ENCODE results near the gene CBX8. TPM values are rescaled to one million over a fixed set of nuclear protein-coding genes. Genes with fewer than 3 reads are reported as not detected.

The CBX8 gene
- total and polyA plus RNA-seq, 7 experiments from 2014 or later, result 0.96 to 11.9 (median 2.7) TPM

DNA sequence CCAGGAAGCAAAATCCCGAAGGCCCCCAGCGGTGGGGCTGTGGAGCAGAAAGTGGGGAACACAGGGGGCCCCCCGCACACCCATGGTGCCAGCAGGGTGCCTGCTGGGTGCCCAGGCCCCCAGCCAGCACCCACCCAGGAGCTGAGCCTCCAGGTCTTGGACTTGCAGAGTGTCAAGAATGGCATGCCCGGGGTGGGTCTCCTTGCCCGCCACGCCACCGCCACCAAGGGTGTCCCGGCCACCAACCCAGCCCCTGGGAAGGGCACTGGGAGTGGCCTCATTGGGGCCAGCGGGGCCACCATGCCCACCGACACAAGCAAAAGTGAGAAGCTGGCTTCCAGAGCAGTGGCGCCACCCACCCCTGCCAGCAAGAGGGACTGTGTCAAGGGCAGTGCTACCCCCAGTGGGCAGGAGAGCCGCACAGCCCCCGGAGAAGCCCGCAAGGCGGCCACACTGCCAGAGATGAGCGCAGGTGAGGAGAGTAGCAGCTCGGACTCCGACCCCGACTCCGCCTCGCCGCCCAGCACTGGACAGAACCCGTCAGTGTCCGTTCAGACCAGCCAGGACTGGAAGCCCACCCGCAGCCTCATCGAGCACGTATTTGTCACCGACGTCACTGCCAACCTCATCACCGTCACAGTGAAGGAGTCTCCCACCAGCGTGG, 12.4 kb downstream of the CBX8 start:
- Histone ChIP-seq H3K27me3 (ENCODE audit: control insufficient read depth in 2 of 2, insufficient read depth in 2 of 2, low read length in 2 of 2) (peaks cover 3 to 9% of the 10 kb centered on the region in 2 donors), H3K4me3 (ENCODE audit: low read length) (no peak overlapping the region), H3K36me3 (ENCODE audit: control insufficient read depth in 2 of 3, insufficient read depth in 3 of 3, low read length in 3 of 3) (no peaks in the 10 kb centered on the region), H3K4me1 (ENCODE audit: control insufficient read depth in 2 of 2, insufficient read depth in 2 of 2, low read length in 2 of 2) (no peaks in the 10 kb centered on the region), H3K27ac (ENCODE audit: low read depth, low read length) (no peak overlapping the region), H3K9me3 (ENCODE audit: control insufficient read depth in 2 of 3, low read length in 3 of 3) (no peaks in the 10 kb centered on the region)
- H3K4me3 Mint-ChIP-seq, result no peak overlapping the region
- H3K27me3 Mint-ChIP-seq, result peaks cover 48 to 88% (median 74%) of the 10 kb centered on the region in 5 donors
- ChIA-PET POLR2A (no interaction called here), CTCF (no interaction called here)
- H3K9me3 Mint-ChIP-seq, result no peaks in the 10 kb centered on the region
- ATAC-seq, result no peak
- no peak for DNase-seq
- intact Hi-C loops (cut with micrococcal nuclease), result loop anchor here in 1 of 2 donors (5.0 kb wide), 2 partner anchors 133 to 188 kb away; no protein-coding TSS in a partner anchor
- no peaks in the 10 kb centered on the region for H3K36me3 Mint-ChIP-seq
- no peak overlapping the region for H3K27ac Mint-ChIP-seq
- H3K4me1 Mint-ChIP-seq, result peaks cover 0 to 17% (median 8%) of the 10 kb centered on the region in 7 donors

DNA sequence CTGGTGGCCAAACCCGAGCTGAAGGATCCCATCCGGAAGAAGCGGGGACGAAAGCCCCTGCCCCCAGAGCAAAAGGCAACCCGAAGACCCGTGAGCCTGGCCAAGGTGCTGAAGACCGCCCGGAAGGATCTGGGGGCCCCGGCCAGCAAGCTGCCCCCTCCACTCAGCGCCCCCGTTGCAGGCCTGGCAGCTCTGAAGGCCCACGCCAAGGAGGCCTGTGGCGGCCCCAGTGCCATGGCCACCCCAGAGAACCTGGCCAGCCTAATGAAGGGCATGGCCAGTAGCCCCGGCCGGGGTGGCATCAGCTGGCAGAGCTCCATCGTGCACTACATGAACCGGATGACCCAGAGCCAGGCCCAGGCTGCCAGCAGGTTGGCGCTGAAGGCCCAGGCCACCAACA, 13.0 kb downstream of the CBX8 start:
- peaks cover 2 to 21% (median 9%) of the 10 kb centered on the region in 7 donors for H3K4me1 Mint-ChIP-seq
- POLR2A ChIA-PET, result no interaction called here
- no peaks in the 10 kb centered on the region for H3K36me3 Mint-ChIP-seq
- Histone ChIP-seq H3K9me3 (ENCODE audit: control insufficient read depth in 2 of 3, low read length in 3 of 3) (no peaks in the 10 kb centered on the region), H3K4me3 (ENCODE audit: low read length) (no peak overlapping the region), H3K36me3 (ENCODE audit: control insufficient read depth in 2 of 3, insufficient read depth in 3 of 3, low read length in 3 of 3) (no peaks in the 10 kb centered on the region), H3K27me3 (ENCODE audit: control insufficient read depth in 2 of 2, insufficient read depth in 2 of 2, low read length in 2 of 2) (peaks cover 6 to 8% of the 10 kb centered on the region in 2 donors), H3K4me1 (ENCODE audit: control insufficient read depth in 2 of 2, insufficient read depth in 2 of 2, low read length in 2 of 2) (peaks cover 0 to 1% of the 10 kb centered on the region in 2 donors), H3K27ac (ENCODE audit: low read depth, low read length) (no peak overlapping the region)
- H3K27ac Mint-ChIP-seq, result no peak overlapping the region
- H3K9me3 Mint-ChIP-seq, result no peaks in the 10 kb centered on the region
- no peak for DNase-seq
- no peak for ATAC-seq
- intact Hi-C loops (cut with micrococcal nuclease), result no loop called here
- CTCF ChIA-PET, result interaction anchor here (0.6 kb wide), 1 partner anchor 40 kb away, joined by 3 read pairs; no protein-coding TSS in a partner anchor
- H3K27me3 Mint-ChIP-seq, result peaks cover 48 to 88% (median 74%) of the 10 kb centered on the region in 5 donors
- H3K4me3 Mint-ChIP-seq, result no peak overlapping the region

DNA sequence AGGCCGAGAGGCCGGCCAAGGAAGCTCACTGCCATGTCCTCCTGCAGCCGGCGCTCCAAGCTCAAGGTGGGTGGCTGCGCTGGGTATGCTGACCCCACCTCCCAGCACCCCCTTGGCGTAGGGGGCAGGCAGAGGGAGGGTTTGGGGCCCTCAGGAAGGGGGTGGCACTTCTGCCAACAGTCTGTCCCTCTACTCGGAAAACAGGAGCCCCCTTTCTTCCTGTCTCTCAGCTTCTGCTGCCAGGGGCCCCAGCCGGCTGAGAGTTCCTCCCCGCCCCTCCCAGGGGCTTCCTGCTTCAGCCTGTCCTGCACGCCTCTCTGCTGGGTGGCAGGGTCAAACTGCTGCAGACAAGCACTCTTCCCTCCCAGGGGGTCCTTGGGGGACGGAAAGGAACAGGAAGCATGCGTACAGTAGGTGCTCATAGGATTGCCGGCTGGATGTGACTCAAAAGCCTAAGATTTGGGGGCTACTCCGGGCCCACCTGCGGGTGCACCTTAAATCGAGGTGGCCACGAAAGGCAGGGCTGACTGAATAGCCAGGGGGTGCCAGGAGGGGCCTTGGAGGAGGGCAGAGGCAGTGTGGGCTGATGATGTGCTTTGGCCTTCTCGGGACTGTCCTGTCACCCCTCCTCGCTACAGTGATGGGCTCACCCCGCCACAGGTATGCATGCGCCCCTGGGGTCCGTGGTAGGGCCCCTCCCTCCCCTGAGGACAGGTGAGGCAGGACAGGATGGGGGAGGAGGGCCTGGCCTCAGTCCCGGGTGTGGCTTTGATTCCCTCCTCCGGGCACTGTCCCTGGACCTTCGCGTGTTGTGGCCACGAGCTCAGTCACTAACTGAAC, 14.9 kb downstream of the CBX8 start:
- POLR2A ChIA-PET, result interaction anchor here (0.6 to 1.4 kb wide), 2 partner anchors 23 to 30 kb away, joined by 3 to 4 read pairs; no protein-coding TSS in a partner anchor
- CTCF ChIA-PET, result interaction anchor here (0.7 to 1.2 kb wide), 4 partner anchors 7 to 421 kb away, joined by 3 read pairs; no protein-coding TSS in a partner anchor
- intact Hi-C loops (cut with micrococcal nuclease), result no loop called here
- H3K36me3 ChIP-seq (ENCODE audit: control insufficient read depth in 2 of 3, insufficient read depth in 3 of 3, low read length in 3 of 3), result no peaks in the 10 kb centered on the region
- peak overlapping the region in 2 of 10 donors; percentile 19 to 22 for H3K4me3 Mint-ChIP-seq
- peaks cover 4 to 19% of the 10 kb centered on the region in 2 donors for H3K27me3 ChIP-seq (ENCODE audit: control insufficient read depth in 2 of 2, insufficient read depth in 2 of 2, low read length in 2 of 2)
- DNase-seq (no peak), ATAC-seq (no peak)
- no peaks in the 10 kb centered on the region for H3K36me3 Mint-ChIP-seq
- H3K27ac Mint-ChIP-seq, result no peak overlapping the region
- H3K4me1 ChIP-seq (ENCODE audit: control insufficient read depth in 2 of 2, insufficient read depth in 2 of 2, low read length in 2 of 2), result peaks cover 7 to 9% of the 10 kb centered on the region in 2 donors
- H3K4me1 Mint-ChIP-seq, result peaks cover 6 to 32% (median 17%) of the 10 kb centered on the region in 7 donors
- no peaks in the 10 kb centered on the region for H3K9me3 ChIP-seq (ENCODE audit: control insufficient read depth in 2 of 3, low read length in 3 of 3)
- peaks cover 38 to 74% (median 61%) of the 10 kb centered on the region in 5 donors for H3K27me3 Mint-ChIP-seq
- peaks cover 0 to 1% (median 0%) of the 10 kb centered on the region in 11 donors for H3K9me3 Mint-ChIP-seq
- no peak overlapping the region for H3K27ac ChIP-seq (ENCODE audit: low read depth, low read length)
- no peak overlapping the region for H3K4me3 ChIP-seq (ENCODE audit: low read length)

DNA sequence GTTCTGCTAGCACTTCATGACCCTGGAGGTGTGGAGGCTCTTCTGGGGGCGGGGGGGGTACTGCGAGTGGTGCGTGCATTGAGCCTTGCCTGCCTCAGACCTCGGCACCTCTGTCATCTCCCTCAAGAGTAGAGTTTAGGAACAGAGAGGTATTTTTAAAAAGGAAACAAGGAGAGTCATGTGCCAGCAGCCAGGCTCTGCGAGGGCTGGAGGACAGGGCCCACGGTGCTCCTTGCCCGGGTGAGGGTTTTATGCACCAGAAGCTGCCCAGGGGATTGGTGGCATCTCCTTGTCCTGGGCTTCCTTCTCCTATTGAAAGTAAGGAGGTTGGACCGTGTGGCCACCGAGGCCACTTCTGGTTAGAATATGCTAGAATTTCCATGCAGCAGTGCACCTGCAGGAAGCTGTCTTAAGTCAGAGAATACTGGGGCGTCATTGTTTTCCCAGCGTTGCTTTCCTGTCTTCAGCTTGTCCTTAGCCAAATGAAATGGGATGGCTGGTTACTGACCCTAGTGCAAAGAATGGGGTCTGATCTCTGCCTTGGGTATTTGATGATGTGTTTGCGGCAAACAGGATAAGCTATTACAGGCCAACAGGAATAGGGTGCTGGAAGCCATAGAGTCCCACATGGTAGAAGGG, 15.7 kb downstream of the CBX8 start:
- ChIA-PET CTCF (interaction anchor here (0.7 to 0.9 kb wide), 2 partner anchors 8 to 420 kb away, joined by 3 read pairs; no protein-coding TSS in a partner anchor), POLR2A (interaction anchor here (1.4 kb wide), 1 partner anchor 31 kb away, joined by 4 read pairs; no protein-coding TSS in a partner anchor)
- Mint-ChIP-seq H3K4me1 (peaks cover 10 to 37% (median 24%) of the 10 kb centered on the region in 7 donors), H3K27ac (peak overlapping the region in 1 of 9 donors; percentile 17), H3K27me3 (peaks cover 41 to 74% (median 61%) of the 10 kb centered on the region in 5 donors), H3K4me3 (peak overlapping the region in 1 of 10 donors; percentile 22), H3K36me3 (no peaks in the 10 kb centered on the region), H3K9me3 (peaks cover 0 to 1% (median 0%) of the 10 kb centered on the region in 11 donors)
- Histone ChIP-seq H3K9me3 (ENCODE audit: control insufficient read depth in 2 of 3, low read length in 3 of 3) (no peaks in the 10 kb centered on the region), H3K4me3 (ENCODE audit: low read length) (no peak overlapping the region), H3K4me1 (ENCODE audit: control insufficient read depth in 2 of 2, insufficient read depth in 2 of 2, low read length in 2 of 2) (peaks cover 7 to 10% of the 10 kb centered on the region in 2 donors), H3K27me3 (ENCODE audit: control insufficient read depth in 2 of 2, insufficient read depth in 2 of 2, low read length in 2 of 2) (peaks cover 11 to 23% of the 10 kb centered on the region in 2 donors), H3K27ac (ENCODE audit: low read depth, low read length) (no peak overlapping the region), H3K36me3 (ENCODE audit: control insufficient read depth in 2 of 3, insufficient read depth in 3 of 3, low read length in 3 of 3) (no peaks in the 10 kb centered on the region)
- ATAC-seq (no peak), DNase-seq (no peak)
- intact Hi-C loops (cut with micrococcal nuclease), result no loop called here

DNA sequence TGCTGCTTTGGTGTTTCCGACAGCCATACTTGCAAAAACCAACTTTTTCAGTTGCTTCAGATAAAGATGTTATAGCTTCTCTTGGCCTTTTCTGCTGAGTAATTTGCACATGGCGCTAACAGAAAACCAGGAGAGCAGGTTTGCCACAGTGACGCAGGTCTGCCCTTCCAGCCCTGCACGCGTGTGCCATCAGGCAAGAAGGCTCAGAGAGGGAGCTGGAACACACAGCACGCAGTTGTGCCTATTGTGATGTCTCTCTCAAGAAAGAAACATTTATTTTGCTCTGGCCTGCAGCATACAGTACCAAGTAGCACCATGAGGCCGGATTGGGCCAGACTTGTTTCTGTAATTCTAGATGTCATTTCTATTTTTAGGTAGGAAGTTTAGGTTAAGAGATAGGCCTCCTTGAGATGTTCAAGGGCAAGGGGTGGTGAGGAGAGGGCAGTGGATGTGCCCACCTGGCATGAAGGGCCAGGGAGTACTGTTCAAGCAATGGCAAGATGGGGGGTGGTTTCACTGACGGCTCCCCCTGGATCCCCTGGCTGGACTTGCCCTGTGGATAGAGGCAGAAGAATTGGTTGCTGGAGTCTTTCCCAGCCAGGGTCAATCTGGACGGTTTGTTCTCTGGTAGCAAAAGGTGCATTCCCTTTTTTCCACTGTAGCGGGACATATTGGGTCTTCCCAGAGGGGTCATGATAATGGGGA, 17.1 kb downstream of the CBX8 start:
- H3K4me1 ChIP-seq (ENCODE audit: control insufficient read depth in 2 of 2, insufficient read depth in 2 of 2, low read length in 2 of 2), result peaks cover 7 to 10% of the 10 kb centered on the region in 2 donors
- peaks cover 11 to 23% of the 10 kb centered on the region in 2 donors for H3K27me3 ChIP-seq (ENCODE audit: control insufficient read depth in 2 of 2, insufficient read depth in 2 of 2, low read length in 2 of 2)
- Mint-ChIP-seq H3K27me3 (peaks cover 54 to 78% (median 64%) of the 10 kb centered on the region in 5 donors), H3K27ac (peak overlapping the region in 2 of 9 donors; percentile 46 to 68), H3K9me3 (peaks cover 0 to 1% (median 0%) of the 10 kb centered on the region in 11 donors), H3K4me3 (peak overlapping the region; percentile 60 to 92 (median 84)), H3K36me3 (no peaks in the 10 kb centered on the region), H3K4me1 (peaks cover 10 to 37% (median 24%) of the 10 kb centered on the region in 7 donors)
- H3K4me3 ChIP-seq (ENCODE audit: low read length), result no peak overlapping the region
- DNase-seq (no peak), ATAC-seq (no peak)
- no peaks in the 10 kb centered on the region for H3K36me3 ChIP-seq (ENCODE audit: control insufficient read depth in 2 of 3, insufficient read depth in 3 of 3, low read length in 3 of 3)
- intact Hi-C loops (cut with micrococcal nuclease), result loop anchor here in 1 of 2 donors (2.0 to 5.0 kb wide), 2 partner anchors 17 to 32 kb away; partner anchors contain the start of gene CBX8
- H3K27ac ChIP-seq (ENCODE audit: low read depth, low read length), result no peak overlapping the region
- H3K9me3 ChIP-seq (ENCODE audit: control insufficient read depth in 2 of 3, low read length in 3 of 3), result no peaks in the 10 kb centered on the region
- POLR2A ChIA-PET, result interaction anchor here (0.6 kb wide), 1 partner anchor 217 kb away, joined by 5 read pairs; no protein-coding TSS in a partner anchor
- CTCF ChIA-PET, result no interaction called here

All from naive thymus-derived CD4-positive, alpha-beta T cell (primary cell).